GM12892 (cell line): ENCODE data around the gene TBCC.

Source experiments
- POLR2A ChIP-seq: IDR thresholded peaks from 2 replicates; pipeline ENCODE4 v1.6.1; 2011; ENCODE audit warnings: low read depth, low read length, control low read depth
- POLR2AphosphoS5 ChIP-seq: IDR thresholded peaks from 2 replicates; pipeline ENCODE4 v1.6.1; 2011; ENCODE audit warnings: low read depth, low read length, control low read depth

DNA sequence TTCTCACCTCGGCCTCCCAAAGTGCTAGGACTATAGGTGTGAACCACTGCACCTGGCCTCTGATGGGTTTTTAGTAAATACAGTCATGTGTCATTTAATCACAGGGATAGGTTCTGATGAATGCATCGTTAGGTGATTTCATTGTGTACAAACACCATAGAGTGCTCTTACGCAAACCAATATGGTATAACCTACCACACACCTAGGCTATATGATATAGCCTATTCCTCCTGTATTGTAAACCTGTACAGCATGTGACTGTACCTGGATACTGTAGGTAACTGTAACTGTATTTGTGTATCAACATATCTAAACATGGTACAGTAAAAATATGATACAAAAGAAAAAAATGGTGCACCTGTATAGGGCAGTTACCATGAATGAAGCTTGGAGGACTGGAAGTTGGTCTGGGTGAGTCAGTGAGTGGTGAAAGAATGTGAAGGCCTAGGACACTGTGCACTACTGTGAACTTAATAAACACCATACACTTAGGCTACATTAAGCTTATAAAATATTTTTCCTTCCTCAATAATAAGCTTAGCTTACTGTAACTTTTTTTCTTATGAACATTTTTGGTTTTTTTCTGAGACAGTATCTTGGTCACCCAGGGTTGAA is 45.9 kb upstream of the TBCC start:
- TF ChIP-seq POLR2A, result no peak
- no peak for TF ChIP-seq POLR2AphosphoS5
